ENCODE measurements around the gene PADI4. TPM values are rescaled to one million over a fixed set of nuclear protein-coding genes. Genes with fewer than 3 reads are reported as not detected.
"Not testable (repeated sequence)": the region's sequence is repeated elsewhere in the genome, so short reads cannot be mapped to it uniquely, and the experiment has no call there.

PADI4 gene
- total RNA-seq, 8 experiments from 2014 or later: 0.38 to 0.66 TPM; not detected in 6

GRCh38 chr1:17397910-17398695 lies 90.1 kb downstream of the PADI4 start:
- no peak overlapping the region for H3K4me3 ChIP-seq
- H3K4me1 ChIP-seq (replicated peaks in 1 of 2): peaks cover 0 to 8% of the 10 kb centered on the region in 2 donors
- no peak for ATAC-seq (replicated peaks in 6 of 8)
- 10 to 86% (median 61%) methylated on average over 1 to 6 of the region's 7 CpGs; no CpG with 5 or more reads in 4 of the 10 experiments for WGBS, 10 experiments
- no peak overlapping the region for H3K27ac ChIP-seq
- in situ Hi-C loops (cut with MboI; ENCODE audit: low pct_unique_long_range_greater_than_20kb in 2 of 9, low sequenced_read_pairs in 9 of 9, unreplicated experiment in 9 of 9): loop anchor here in 1 of 9 experiments (25.0 kb wide), 1 partner anchor 286 kb away; the partner anchor contains the start of gene PADI2

DNA sequence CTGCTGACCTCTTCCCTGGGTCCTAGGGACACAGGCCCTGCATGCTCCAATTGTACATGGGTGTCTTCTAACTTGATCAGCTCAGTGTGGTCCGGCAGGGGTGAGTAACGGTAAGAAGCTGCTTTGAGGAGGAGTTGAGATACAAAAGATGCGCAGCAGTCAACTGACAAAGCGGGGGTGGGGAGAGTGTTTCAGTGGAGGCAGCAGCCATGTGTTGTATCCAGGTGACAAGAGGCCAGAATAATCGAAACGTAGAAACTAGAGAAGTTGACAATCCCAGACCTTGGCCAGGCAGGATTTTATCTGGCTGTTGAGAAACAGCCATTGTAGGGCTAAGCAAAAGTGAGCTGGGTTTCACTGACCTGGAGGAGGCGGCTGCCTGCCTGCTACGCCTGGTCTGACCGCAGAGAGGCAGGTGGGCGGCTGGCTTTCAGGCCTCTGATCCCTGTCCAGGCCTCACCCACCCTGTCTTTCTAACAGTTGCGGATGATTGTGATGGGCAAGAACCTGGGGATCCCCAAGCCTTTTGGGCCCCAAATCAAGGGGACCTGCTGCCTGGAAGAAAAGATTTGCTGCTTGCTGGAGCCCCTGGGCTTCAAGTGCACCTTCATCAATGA lies 92.8 kb downstream of the PADI4 start:
- ATAC-seq (replicated peaks in 6 of 8): peak in 5 of 8 experiments; percentile 24 to 37 (median 30)
- WGBS, 10 experiments: 0 to 95% (median 70%) methylated on average over 1 to 7 of the region's 11 CpGs; no CpG with 5 or more reads in 3 of the 10 experiments
- in situ Hi-C loops (cut with MboI; ENCODE audit: low pct_unique_long_range_greater_than_20kb in 2 of 9, low sequenced_read_pairs in 9 of 9, unreplicated experiment in 9 of 9): loop anchor here in 3 of 9 experiments (10.0 to 25.0 kb wide), 3 partner anchors 211 to 289 kb away; partner anchors contain the start of gene PADI2 (in 2 of the 3)
- Histone ChIP-seq H3K4me1 (replicated peaks in 1 of 2) (peaks cover 0 to 12% of the 10 kb centered on the region in 2 donors), H3K4me3 (no peak overlapping the region), H3K27ac (no peak overlapping the region)

GRCh38 chr1:17401841-17402240 lies 93.8 kb downstream of the PADI4 start:
- H3K4me1 ChIP-seq (replicated peaks in 1 of 2): peaks cover 0 to 12% of the 10 kb centered on the region in 2 donors
- H3K27ac ChIP-seq: no peak overlapping the region
- 53 to 100% (median 74%) methylated on average over 1 to 2 of the region's 4 CpGs; no CpG with 5 or more reads in 6 of the 10 experiments for WGBS, 10 experiments
- in situ Hi-C loops (cut with MboI; ENCODE audit: low pct_unique_long_range_greater_than_20kb in 2 of 9, low sequenced_read_pairs in 9 of 9, unreplicated experiment in 9 of 9): loop anchor here in 3 of 9 experiments (10.0 to 25.0 kb wide), 3 partner anchors 210 to 290 kb away; partner anchors contain the start of gene PADI2 (in 2 of the 3)
- ATAC-seq (replicated peaks in 6 of 8): no peak
- no peak overlapping the region for H3K4me3 ChIP-seq

- Histone ChIP-seq H3K27ac (no peak overlapping the region), H3K4me1 (replicated peaks in 1 of 2) (peaks cover 0 to 12% of the 10 kb centered on the region in 2 donors), H3K4me3 (no peak overlapping the region)
- in situ Hi-C loops (cut with MboI; ENCODE audit: low pct_unique_long_range_greater_than_20kb in 2 of 9, low sequenced_read_pairs in 9 of 9, unreplicated experiment in 9 of 9): loop anchor here in 3 of 9 experiments (10.0 to 25.0 kb wide), 3 partner anchors 209 to 291 kb away; partner anchors contain the start of gene PADI2 (in 2 of the 3)
- 17 to 100% (median 58%) methylated on average over 1 of the region's 3 CpGs; no CpG with 5 or more reads in 6 of the 10 experiments for WGBS, 10 experiments
- ATAC-seq (replicated peaks in 6 of 8): peak in 3 of 8 experiments; percentile 15 to 30 (median 25)
Observed at GRCh38 chr1:17403081-17403480, 95.1 kb downstream of the PADI4 start.

GRCh38 chr1:17404034-17404684 lies 96.2 kb downstream of the PADI4 start:
- ATAC-seq (replicated peaks in 6 of 8): no peak
- H3K27ac ChIP-seq: no peak overlapping the region
- H3K4me1 ChIP-seq (replicated peaks in 1 of 2): peaks cover 0 to 12% of the 10 kb centered on the region in 2 donors
- 16 to 88% (median 79%) methylated on average over 1 to 11 of the region's 15 CpGs; no CpG with 5 or more reads in 2 of the 10 experiments for WGBS, 10 experiments
- no peak overlapping the region for H3K4me3 ChIP-seq
- in situ Hi-C loops (cut with MboI; ENCODE audit: low pct_unique_long_range_greater_than_20kb in 2 of 9, low sequenced_read_pairs in 9 of 9, unreplicated experiment in 9 of 9): loop anchor here in 3 of 9 experiments (10.0 to 25.0 kb wide), 3 partner anchors 208 to 292 kb away; partner anchors contain the start of gene PADI2 (in 2 of the 3)

GRCh38 chr1:17404820-17405219 lies 96.8 kb downstream of the PADI4 start:
- 0 to 100% (median 77%) methylated on average over 1 to 4 of the region's 6 CpGs; no CpG with 5 or more reads in 6 of the 10 experiments for WGBS, 10 experiments
- peaks cover 0 to 12% of the 10 kb centered on the region in 2 donors for H3K4me1 ChIP-seq (replicated peaks in 1 of 2)
- ATAC-seq (replicated peaks in 6 of 8): no peak
- no peak overlapping the region for H3K4me3 ChIP-seq
- H3K27ac ChIP-seq: no peak overlapping the region
- in situ Hi-C loops (cut with MboI; ENCODE audit: low pct_unique_long_range_greater_than_20kb in 2 of 9, low sequenced_read_pairs in 9 of 9, unreplicated experiment in 9 of 9): loop anchor here in 3 of 9 experiments (10.0 to 25.0 kb wide), 3 partner anchors 207 to 293 kb away; partner anchors contain the start of gene PADI2 (in 2 of the 3)

- in situ Hi-C loops (cut with MboI; ENCODE audit: low pct_unique_long_range_greater_than_20kb in 2 of 9, low sequenced_read_pairs in 9 of 9, unreplicated experiment in 9 of 9): loop anchor here in 3 of 9 experiments (10.0 to 25.0 kb wide), 3 partner anchors 206 to 294 kb away; partner anchors contain the start of gene PADI2 (in 2 of the 3)
- Histone ChIP-seq H3K27ac (no peak overlapping the region), H3K4me3 (no peak overlapping the region), H3K4me1 (replicated peaks in 1 of 2) (peaks cover 0 to 5% of the 10 kb centered on the region in 2 donors)
- ATAC-seq (replicated peaks in 6 of 8): peak; percentile 78 to 98 (median 95)
- WGBS, 10 experiments: 39 to 100% (median 62%) methylated on average over 1 to 11 of the region's 15 CpGs; no CpG with 5 or more reads in 5 of the 10 experiments
Observed at GRCh38 chr1:17405898-17406759, 98.1 kb downstream of the PADI4 start.

DNA sequence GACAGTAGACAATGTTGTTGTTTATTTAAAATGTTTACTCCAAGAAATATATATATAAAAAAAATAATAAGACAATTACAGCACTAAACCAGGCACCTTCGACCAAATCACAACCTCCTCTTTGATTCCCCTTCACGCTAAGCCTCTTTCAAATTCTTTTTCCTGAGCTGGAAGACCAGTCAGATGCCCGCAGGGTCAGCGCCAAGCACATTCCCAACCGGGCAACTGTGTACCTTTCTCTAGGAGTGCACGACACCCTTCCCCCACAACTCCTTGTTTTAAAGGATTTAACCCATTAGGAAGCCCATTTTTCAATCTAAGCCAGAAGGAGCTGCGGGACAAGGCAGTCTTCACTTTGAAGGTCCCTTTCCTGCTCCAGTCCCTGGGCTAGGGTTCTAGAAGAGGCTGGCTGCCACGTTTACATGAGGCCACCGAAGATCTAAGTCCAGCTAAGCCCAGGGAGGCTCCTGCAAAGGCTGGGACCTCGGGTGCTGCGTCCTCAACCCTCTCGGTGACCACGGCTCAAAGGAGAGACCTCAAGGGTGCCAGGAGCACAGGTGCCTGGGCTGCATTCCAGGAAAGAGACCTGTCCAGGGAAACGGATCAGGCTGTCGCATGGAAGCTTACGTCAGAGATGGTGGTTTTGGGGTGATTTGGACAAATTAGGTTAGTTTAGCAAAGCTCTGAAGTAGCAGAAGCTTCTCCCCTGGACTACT lies 98.9 kb downstream of the PADI4 start:
- in situ Hi-C loops (cut with MboI; ENCODE audit: low pct_unique_long_range_greater_than_20kb in 2 of 9, low sequenced_read_pairs in 9 of 9, unreplicated experiment in 9 of 9): loop anchor here in 3 of 9 experiments (10.0 to 25.0 kb wide), 3 partner anchors 205 to 295 kb away; partner anchors contain the start of gene PADI2 (in 2 of the 3)
- H3K4me1 ChIP-seq (replicated peaks in 1 of 2); ATAC-seq (replicated peaks in 6 of 8); H3K27ac ChIP-seq; H3K4me3 ChIP-seq: not testable (repeated sequence)
- 77 to 93% (median 90%) methylated on average over 2 to 14 of the region's 16 CpGs; no CpG with 5 or more reads in 4 of the 10 experiments for WGBS, 10 experiments

DNA sequence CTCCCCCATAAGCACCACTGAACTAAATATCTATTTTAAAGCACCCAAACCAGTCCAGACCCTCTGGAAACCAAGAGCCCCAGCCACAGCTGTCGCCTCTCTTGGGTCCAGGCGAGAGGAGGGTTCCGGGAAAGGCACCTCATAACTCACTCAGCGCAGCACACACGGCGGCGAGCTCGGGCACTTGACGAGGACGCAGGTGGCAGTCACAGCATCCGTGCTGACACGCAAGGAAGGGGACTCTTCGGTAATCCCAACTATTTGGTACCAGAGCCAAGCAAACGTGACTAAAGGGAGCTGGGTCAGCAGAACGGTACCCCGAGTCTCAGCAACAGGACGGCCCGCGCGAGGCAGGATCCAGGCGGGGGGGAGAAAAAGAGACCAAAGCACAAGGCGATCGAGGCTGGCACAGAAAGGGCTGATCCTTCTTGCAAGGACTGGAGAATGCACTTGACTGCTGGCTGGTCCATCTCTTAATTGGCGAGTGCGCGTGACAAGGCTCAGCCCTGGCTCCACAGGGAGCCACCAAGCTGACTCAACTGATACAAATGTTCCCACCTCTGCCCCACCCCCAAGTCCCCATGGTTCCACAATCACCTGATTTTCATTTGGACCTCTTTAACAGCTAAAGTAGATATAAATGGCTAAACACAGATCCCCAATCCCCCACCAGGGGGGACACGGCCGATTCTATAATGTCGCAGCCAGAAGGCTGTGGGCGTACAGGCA lies 100.0 kb downstream of the PADI4 start:
- in situ Hi-C loops (cut with MboI; ENCODE audit: low pct_unique_long_range_greater_than_20kb in 2 of 9, low sequenced_read_pairs in 9 of 9, unreplicated experiment in 9 of 9): loop anchor here in 3 of 9 experiments (10.0 to 25.0 kb wide), 3 partner anchors 204 to 296 kb away; partner anchors contain the start of gene PADI2 (in 2 of the 3)
- 89 to 100% (median 94%) methylated on average over 1 to 11 of the region's 30 CpGs; no CpG with 5 or more reads in 6 of the 10 experiments for WGBS, 10 experiments
- H3K27ac ChIP-seq; H3K4me1 ChIP-seq (replicated peaks in 1 of 2); H3K4me3 ChIP-seq; ATAC-seq (replicated peaks in 6 of 8): not testable (repeated sequence)

GRCh38 chr1:17409391-17409811 lies 101.4 kb downstream of the PADI4 start:
- 90 to 100% (median 96%) methylated on average over 2 to 9 of the region's 10 CpGs; no CpG with 5 or more reads in 6 of the 10 experiments for WGBS, 10 experiments
- no peak overlapping the region for H3K27ac ChIP-seq
- in situ Hi-C loops (cut with MboI; ENCODE audit: low pct_unique_long_range_greater_than_20kb in 2 of 9, low sequenced_read_pairs in 9 of 9, unreplicated experiment in 9 of 9): loop anchor here in 3 of 9 experiments (10.0 to 25.0 kb wide), 3 partner anchors 203 to 297 kb away; partner anchors contain the start of gene PADI2 (in 2 of the 3)

More at GRCh38 chr1:17409391-17409811, 101.4 kb downstream of the PADI4 start:
- no peak for ATAC-seq (replicated peaks in 6 of 8)
- Histone ChIP-seq H3K4me1 (replicated peaks in 1 of 2) (peaks cover 0 to 4% of the 10 kb centered on the region in 2 donors), H3K4me3 (no peak overlapping the region)

All from motor neuron (in vitro differentiated cells).